GM18498 (cell line): ENCODE results near the gene NEDD9.

Experiments used
- ATAC-seq: cut with Tn5 transposase; IDR thresholded peaks from one replicate; pipeline ENCODE4 v1.9.1; 2021; ENCODE audit warnings: mild to moderate bottlenecking, moderate library complexity; ENCODE audit not compliant: unreplicated experiment

The NEDD9 gene, protein sequence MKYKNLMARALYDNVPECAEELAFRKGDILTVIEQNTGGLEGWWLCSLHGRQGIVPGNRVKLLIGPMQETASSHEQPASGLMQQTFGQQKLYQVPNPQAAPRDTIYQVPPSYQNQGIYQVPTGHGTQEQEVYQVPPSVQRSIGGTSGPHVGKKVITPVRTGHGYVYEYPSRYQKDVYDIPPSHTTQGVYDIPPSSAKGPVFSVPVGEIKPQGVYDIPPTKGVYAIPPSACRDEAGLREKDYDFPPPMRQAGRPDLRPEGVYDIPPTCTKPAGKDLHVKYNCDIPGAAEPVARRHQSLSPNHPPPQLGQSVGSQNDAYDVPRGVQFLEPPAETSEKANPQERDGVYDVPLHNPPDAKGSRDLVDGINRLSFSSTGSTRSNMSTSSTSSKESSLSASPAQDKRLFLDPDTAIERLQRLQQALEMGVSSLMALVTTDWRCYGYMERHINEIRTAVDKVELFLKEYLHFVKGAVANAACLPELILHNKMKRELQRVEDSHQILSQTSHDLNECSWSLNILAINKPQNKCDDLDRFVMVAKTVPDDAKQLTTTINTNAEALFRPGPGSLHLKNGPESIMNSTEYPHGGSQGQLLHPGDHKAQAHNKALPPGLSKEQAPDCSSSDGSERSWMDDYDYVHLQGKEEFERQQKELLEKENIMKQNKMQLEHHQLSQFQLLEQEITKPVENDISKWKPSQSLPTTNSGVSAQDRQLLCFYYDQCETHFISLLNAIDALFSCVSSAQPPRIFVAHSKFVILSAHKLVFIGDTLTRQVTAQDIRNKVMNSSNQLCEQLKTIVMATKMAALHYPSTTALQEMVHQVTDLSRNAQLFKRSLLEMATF

DNA sequence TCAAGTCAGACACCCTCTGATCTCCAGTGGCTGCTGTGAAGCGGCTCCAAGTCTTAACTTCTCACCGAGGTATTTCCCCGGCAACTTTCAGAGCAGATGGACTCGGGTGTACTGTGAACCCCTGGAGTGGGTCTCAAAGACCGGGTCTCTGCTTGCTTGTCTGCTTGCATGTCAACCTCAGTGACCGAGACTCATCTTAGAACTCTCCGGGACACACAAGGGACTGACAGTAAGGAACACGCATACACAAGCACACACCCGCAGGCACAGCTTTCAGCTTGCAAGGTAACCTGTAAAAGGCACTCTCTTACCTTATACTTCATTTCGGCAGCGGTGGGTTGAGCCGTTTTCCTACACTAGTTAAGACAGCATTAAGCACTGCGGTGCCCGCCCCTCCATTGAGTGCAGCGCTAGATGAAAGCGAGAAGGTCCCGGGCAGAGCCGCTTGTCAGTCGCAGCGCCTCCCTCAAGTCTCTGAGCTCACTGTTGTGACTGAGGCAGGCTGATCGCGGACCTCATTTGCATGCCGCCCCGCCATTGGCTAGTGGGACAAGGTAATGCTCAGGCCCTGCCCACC is at the start of gene NEDD9:
NEDD9 (minus strand) TSS at position 476 of the 577 bp plus-strand sequence; CDS start at position 323, 153 bp downstream.
- ATAC-seq, result peak; percentile 99

DNA sequence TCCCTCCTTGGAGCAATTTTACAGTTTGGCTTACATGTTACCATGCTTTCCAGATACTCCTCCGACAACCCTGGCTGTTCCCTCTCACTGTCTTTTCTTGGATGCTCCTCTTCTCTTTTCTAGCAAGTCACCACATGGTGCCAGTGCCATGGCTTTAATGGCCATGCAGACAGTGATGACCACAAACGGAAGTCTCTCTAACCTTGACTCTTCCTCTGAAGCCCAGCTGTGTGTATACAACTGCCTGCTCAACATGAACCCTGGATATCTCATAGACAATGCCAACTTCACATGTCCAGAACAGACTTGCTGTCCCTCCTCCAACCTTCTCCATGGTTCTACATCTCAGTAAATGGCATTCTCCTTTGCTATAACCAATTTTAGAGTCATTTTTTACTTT is 49.8 kb upstream of the NEDD9 start:
- no peak for ATAC-seq

DNA sequence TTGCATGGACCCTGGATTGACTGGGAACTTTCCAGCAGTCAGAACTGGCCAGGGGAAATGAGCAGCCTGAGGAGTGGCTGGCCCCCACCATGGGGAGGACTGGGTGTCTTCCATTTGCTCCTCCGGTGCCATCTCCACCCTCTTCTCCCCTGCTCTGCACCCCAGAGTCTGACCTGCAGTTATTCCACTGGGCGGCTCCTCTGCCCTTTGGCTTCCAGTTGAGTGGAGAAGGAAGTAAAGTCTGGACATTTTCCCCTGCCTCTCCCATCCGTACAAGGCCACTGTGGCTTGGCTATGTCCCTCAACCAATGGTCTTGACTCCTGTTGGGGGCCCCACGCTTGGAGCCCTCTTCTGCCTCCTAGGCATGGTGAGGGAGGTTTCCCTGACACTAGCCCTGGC is 47.9 kb upstream of the NEDD9 start:
- no peak for ATAC-seq

DNA sequence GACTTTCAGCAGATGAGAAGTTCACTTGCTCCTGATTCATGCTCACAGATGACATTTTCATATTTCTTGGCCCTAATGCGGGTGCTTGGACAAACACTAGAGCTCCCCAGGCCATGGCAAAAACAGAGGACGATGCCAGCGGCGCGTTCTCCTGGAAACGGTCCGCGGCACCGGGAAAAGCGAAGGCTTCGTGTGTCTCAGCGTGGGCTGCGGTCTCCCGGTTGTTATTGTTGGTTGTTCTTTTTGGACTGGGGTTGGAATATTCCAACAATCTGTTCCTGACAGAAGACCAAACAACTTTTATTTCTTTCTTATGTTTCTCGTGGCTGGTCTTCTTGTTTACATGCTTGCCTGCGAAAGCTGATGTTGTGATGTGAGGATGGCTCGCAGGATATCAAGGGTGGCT is 46.8 kb upstream of the NEDD9 start:
- ATAC-seq, result no peak

DNA sequence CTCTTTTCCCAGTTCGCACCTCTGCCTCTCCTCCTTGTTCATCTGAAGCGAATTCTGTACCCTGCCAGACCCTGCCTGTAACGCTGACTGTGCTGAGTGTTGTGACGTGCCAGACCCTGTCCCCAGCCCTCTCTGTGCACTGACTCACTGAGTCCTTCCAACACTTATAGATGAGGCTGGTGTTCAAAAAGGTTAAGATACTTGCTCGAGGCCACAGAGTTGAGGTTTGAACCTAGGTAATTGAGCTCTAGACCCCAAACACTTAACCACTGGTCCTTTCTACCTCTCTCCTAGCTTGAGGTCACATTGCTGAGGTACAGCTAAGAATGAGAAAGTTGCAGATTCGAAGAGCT is 45.7 kb upstream of the NEDD9 start:
- no peak for ATAC-seq

DNA sequence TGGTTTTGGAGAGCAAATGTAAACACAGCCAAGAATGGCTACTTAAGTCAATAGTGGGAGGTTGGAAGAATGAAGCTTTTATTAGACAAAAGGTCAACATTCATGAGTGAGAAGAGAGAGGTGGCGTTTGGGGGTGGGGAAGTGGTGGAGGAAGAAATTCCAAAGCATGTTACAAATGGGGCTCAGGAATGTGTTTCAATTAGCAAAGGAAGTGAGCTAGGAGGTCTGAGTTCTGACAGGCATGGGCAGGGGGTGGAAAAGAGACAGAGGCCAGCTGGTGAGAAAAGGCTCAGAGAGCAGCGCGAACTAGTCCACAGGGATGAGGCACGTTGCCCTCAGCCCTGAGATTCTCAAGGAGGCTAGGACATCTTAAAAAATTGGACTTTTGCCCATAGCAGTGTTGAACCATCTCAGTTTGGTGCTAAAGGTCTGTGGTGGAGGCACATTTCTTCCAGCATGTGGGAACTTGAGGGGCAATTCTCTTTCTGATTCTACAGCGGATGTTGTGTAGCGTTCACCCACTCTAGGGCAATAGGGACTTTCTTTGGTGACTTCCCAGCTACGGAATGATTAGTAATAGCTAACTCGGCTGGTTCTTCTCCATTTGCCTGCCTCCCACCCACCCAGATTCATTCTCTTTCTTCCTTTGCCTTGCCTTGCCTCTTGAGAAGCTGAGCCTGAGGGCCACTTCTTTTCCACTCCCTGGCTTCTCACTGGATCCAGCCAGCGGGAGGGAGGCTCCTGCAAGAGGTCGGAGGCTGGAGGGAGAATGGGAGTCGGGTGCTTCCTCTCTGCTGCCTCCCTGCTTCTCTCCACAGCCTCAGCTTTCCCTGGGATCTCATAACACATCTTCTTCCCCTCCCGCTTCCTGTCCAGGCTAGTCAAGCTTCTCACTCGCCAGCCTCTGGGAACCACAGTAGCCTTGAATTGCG is 45.1 kb upstream of the NEDD9 start:
- peak; percentile 50 for ATAC-seq

DNA sequence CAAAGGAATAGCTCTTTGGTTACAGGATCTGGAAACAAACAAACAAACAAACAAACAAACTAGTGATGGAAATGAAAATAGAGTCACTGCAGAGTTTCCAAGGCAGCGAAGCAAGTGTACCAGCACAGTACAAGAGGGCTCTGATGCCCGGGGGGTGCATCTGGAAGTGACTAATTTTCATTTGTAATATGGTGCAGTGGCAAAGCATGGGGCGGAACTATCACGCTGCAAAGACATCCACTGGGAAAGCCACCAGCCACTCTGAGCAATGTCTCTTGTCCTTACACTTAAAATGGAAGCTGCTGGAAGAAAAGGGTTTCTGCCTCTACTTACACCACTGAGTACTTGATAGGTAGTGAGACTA is 44.4 kb upstream of the NEDD9 start:
- no peak for ATAC-seq

DNA sequence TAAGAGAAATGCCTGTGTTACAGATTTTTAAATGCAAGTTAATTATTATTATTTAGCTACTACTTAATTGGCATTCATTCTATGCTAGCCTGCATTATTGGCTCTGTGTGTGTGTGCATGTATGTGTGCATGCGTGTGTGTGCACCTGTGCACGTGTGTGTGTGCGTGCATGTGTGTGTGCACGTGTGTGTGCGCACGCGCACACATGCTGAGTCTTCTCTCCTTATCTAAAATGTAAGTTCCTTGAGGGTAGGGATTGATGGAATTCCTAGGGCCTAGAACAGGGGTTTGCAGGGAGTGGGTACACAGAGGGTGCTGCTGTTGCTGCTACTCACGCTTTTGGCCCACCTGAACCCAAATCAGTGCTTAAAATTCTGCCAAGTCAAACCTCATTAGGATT is 43.8 kb upstream of the NEDD9 start:
- ATAC-seq, result no peak

DNA sequence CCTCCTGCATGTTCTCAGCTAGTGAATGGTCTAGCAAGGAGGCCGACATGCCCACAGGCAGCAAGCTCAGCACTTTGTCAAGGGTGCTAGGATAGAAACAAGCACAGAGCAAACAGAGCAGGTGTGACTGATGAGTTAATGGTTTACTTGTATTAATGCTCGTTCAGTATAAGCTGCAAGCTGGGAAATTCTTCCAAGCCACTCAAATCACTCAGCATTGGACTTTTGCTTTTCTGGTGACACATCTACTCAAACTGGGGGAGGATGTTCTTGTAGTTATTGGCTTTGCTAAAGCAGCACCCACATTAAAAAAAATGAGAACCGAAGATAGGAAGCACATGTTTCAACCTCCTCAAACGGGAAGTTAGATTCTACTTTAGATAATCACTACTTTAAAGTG is 43.1 kb upstream of the NEDD9 start:
- ATAC-seq, result peak; percentile 72

DNA sequence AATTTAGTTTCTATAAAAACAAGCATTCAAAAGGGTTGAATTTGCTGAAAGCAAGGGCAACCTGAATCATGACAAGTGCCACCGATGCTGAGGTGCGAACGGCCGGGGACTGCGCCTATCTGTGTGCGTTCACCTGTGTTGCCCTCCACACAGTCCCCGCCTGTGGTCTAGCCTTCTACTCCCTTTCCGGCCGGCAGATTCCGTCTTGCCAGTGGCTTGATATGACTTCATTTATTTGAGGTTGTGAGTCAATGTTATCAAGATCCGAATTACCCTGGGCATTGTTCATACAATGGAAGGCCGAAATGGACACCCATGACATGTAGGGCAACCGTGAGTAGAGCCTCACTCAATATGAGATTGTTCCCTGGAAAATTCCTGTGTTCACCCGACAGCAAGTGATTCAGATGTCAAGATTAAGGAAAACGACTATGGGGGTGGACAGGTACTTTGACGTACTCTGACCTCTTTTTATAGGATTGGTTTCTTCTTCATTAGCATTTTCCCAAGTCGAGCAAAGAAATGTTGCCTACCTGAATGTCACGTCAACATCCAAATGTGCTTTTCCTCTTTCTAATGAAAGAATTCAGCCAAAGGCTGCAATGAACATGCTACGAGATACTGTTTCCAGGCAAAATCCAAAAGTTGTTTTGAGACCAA is 41.1 kb upstream of the NEDD9 start:
- no peak for ATAC-seq

DNA sequence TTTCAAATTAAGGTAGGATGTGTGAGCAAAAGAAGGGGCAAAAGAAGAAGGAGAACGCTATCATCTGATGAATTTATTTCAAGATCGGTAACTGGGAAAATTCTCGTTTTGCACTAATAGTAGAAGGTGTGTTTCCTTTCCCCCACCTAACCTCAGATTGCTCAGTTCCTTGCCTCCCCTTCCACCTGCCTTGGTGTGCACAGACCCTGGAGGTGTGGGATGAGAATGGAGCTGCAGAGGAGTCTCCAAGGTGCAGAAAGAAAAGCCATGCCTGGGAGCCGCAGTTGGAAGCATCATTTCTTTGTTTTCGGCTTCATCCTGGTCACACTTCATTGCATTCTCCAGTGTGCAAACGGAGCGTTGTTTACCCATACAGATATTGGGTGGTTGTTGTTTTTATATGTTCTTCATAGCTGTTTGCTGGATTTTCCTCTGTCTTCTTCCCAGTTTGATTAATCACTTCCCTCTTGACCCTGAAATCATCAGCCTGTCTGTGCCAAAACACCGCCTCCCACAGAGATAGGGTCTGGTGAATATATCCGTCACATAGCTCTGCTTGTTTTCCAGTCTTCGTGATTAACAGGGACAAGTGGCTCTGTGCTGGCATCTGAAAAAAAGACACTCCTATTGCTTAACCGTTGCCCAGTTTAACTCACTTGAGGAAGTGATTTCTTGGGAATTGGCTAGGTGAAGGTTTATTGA is 40.2 kb upstream of the NEDD9 start:
- no peak for ATAC-seq

DNA sequence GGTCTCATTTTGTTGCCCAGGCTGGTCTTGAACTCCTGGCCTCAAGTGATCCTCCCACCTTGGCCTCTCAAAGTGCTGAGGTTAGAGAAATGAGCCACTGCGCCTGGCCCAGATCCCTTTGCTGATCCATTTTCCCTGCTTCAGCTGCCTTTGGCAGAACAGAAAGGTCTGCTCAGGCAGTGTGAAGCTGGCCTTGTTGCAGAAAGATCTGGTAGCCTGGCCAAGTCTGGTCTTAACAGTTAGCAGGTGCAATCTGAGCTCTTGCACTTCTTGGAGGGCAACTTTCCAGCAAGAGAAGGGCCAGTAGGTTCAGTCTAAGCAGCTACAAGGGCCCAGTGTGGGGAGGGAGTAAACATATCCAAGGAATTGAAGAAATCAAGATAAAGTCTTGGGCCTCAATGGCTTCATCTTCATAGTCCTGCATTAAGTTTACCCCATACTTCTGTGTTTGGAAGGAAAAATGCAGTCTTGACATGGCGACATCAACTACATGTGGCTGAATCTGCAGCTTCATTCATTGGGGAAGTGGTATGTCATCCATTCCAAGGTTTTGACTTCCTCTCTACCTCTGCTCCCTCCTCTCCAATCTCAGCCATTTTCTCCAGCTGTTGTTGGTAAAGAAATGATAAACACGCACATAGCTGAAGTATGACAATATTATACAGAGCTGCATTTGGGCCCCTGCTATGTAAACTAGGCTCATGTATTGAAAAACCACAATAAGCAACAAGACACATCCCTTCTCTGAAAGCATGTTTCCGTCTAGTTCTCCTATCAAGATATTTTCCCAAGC is 39.0 kb upstream of the NEDD9 start:
- ATAC-seq, result no peak

DNA sequence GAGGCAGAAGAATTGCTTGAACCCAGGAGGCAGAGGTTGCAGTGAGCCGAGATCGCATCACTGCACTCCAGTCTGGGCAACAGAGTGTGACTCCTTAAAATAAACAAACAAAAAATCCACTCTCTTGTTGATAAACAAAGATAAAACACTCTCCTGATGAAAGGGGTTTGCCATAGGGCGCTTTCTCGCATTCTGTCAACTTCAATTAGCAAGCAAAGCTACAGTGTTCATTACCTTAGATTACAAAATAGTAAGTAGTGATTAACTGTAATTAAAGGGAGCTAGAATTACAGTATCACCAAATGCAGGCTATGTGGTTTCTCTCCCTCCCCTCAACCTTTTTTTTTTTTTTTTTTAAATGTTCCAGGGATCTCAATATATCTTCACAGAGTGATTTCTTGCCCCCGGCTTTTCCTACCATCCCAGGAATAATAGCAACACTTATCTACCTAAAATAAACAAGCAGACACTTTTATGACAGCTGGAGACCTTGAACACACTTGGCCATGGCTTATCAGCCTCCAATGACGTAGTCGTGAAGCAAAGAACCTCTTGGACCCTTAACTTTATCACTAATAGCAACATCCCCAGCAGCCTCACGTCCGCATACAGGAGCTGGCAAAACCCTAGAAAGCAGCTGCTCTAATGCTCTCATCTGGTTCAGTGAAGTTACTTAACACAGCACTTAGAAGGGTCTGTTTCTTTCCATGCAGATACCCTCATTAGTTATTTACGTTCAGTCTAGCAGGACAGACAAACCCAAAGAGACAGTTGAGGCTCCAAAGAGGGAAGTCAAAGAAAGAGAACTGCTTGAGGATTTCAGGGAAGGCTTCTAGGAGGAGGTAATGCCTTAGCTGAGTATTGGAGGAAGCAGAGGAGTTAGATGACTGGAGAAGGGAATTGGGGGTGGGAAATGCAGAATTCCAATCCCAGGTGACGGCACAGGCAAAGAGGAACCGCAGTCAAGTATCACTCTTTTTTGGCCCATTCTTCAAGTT is 37.9 kb upstream of the NEDD9 start:
- no peak for ATAC-seq

DNA sequence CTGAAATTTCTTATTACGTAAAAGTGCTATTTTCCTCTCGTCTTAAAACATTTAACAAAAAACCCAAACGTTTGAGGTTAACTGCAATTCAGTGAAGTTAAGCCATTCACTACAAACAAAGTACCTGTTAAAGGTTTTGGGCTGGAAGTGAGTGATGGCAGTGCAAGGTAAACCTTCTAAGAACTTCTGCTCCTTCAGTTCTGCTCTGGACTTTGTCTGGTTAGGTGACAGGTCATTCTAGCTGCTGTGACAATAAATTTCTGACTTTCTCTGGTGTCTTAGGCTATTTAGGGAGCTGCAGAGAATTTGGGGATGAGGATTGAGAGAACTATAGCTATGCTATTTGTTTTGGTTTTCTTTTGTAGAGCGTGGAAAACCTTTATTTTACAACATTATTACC is 36.5 kb upstream of the NEDD9 start:
- no peak for ATAC-seq

DNA sequence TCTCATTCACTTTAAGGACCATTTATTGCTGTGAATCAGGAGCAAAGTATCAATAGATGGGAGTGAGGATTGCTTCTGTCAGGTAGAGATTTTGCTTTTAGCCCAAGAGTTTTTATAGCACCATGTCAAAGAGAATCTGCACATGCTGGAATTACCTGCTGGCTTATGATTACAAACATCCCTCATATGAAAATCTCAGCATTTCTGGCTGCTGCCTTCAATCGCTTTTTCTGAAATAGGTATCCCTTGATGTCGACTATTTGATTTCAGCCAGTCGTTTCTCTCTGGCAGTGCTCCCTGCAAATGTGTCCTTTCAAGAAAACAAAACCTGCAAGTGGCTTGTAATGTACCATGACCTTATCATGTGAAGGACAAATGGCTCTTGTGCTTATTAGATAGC is 34.5 kb upstream of the NEDD9 start:
- no peak for ATAC-seq

DNA sequence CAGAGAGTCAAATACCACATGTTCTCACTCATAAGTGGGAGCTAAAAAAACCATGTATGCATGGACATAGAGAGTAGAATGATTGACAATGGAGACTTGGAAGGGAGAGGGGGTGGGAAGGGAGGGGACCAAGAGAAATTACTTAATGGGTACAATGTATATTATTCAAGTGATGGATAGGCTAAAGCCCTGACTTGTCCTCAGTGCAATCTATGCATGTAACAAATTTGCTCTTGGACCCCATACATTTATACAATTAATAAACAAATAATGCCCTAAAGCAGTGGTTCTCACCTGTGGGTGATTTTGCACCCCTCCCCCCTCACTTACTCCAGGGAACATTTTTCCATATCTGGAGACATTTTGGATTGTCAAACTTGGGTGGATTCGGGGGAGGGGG is 33.5 kb upstream of the NEDD9 start:
- ATAC-seq, result no peak

DNA sequence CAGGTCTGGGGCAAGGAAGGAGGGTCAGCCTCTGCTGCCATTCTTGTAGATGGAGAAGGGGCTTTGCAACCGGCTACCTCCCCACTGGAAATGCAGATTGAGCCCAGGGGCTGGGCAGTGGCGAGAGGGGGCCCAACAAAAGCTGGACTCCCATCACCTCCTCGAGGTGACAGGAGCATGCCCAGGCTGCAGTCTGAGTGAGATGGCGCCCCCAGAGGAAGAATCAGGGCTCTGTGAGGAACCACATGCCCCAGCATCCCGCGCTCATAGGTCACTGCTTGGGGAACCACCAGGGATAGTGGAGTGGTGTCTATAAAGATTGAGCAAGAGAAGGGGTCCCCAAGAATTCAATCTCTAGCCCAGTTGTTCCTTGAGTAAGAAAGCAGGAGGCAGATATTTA is 31.6 kb upstream of the NEDD9 start:
- ATAC-seq, result no peak

DNA sequence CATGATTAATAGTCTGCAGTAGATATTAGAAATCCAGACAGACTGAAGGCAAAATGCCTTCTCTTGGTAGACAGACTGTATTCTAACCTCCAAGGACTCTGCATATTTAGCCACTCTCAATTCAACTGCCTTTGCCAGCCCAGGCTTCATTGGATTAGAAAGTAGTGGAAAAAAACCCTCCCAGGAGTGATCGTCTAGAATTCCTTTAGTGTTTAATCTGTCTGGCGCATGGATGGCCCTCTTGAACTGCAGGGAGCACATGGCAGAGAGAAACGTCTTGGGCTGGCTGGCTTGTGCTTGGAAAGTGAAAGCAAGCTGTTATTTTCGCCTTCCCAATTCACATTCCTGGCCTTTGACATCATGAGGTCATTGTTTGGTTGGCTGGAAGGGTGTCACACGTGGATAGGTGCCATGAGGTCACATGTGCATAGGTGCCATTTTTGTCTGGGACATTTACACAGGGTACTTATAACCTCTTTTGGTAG is 30.9 kb upstream of the NEDD9 start:
- ATAC-seq, result no peak
